ENCODE data around the gene P2RY1.

P2RY1 gene

DNA sequence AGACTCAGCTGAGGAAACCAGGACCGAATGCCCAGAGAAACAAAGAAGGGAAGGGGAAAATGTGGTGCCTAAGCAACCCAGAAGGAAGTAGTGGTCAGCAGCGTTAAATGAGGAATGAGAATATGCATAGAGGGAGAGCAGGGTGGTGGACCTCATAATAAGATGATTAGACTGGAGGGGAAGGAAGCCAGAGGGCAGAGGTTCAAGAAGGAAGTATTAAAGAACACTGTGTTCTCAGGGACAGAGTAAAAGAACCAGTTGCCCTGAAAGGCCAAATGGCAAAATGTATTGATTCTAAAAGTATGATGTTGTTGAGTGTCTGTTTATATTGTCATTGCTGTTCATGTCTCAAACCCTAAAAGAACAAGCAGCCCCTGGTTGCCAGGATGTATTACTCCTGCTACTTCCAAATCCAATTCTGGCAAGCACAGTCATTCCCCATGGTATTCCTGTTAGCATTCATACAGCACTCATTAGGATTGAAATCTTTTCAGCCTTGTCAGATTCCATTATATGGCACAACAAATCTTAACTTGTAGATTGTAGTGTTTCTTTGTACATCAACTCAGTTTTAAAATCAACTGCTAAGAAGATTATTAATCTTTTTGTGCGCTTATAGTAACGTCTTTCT lies 23.4 kb downstream of the P2RY1 start:
- TF ChIP-seq GATA2 (IDR thresholded peaks at IDR 0.05; ENCODE audit: low read depth, low read length) = no peak
- TF ChIP-seq GATA3 (IDR thresholded peaks at IDR 0.05; ENCODE audit: low read depth, low read length) = no peak

DNA sequence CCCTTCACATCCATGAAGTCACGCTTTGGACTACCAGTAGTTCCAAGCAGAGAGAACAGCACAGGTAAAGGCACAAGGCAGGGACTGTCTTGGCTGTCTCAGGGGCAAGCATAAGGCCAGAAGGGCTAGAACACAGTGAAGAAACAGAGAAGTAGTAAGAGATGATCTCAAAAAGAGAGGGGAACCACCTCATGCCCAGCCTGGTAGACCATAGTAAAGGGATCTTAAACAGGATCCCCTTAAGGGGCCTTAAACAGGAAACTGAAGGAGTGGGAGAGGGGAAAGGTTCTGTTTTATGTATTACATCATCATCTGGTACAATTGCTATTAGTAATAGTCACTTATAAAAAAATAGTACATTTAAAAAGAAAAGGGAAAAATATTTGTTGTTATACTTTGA lies 25.8 kb downstream of the P2RY1 start:
- TF ChIP-seq GATA2 (IDR thresholded peaks at IDR 0.05; ENCODE audit: low read depth, low read length) (no peak), GATA3 (IDR thresholded peaks at IDR 0.05; ENCODE audit: low read depth, low read length) (no peak)

DNA sequence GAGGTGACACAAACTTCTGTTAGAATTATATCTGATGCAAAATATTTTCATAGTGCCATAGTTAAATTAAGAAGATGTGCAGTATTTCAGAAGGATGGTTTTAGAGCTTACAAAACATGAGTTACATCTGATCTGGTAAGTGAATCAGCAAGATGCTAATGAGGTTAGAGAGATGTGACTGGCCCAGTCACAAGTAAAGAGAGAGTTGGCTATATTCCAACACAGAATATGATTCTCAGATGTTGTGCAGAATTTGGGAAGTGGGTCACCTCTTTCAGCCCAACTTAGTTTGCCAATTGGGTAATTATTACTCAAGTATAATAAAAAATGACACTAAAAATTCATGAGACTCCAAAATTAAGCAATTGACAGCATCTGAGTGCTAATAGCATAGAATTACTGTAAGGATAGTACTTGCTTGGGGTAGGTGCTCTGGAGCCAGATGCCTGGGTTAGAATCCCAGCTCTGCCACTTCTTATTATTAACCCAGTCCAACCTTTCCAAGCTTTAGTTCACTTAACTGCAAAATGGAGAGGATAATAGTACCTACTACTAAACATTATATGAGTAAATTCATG lies 30.8 kb downstream of the P2RY1 start:
- no peak; the same call in 1 of the 2 replicates for TF ChIP-seq GATA2 (IDR thresholded peaks at IDR 0.05; ENCODE audit: low read depth, low read length)
- TF ChIP-seq GATA3 (IDR thresholded peaks at IDR 0.05; ENCODE audit: low read depth, low read length) = peak; percentile 22; the same call in 1 of the 2 replicates

DNA sequence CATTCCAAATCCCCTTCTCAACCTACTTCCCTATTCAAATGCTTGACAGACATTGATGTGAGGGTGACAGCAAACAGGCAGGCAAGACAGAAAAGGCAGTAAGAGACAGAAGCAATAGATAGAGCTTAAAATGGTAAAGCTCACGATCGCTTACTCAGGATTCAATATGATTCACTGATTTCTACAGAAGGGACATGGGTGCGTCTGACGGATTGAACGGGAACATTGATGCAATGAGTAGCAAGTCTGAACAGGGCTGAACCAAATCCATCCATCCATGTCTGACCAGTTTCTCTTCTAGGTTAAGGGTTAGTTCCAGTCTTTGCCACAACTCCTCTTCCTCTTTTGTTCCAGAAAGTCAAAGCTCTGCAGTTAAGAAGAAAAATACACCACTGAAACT lies 35.1 kb downstream of the P2RY1 start:
- TF ChIP-seq GATA2 (IDR thresholded peaks at IDR 0.05; ENCODE audit: low read depth, low read length) (no peak), GATA3 (IDR thresholded peaks at IDR 0.05; ENCODE audit: low read depth, low read length) (no peak)

DNA sequence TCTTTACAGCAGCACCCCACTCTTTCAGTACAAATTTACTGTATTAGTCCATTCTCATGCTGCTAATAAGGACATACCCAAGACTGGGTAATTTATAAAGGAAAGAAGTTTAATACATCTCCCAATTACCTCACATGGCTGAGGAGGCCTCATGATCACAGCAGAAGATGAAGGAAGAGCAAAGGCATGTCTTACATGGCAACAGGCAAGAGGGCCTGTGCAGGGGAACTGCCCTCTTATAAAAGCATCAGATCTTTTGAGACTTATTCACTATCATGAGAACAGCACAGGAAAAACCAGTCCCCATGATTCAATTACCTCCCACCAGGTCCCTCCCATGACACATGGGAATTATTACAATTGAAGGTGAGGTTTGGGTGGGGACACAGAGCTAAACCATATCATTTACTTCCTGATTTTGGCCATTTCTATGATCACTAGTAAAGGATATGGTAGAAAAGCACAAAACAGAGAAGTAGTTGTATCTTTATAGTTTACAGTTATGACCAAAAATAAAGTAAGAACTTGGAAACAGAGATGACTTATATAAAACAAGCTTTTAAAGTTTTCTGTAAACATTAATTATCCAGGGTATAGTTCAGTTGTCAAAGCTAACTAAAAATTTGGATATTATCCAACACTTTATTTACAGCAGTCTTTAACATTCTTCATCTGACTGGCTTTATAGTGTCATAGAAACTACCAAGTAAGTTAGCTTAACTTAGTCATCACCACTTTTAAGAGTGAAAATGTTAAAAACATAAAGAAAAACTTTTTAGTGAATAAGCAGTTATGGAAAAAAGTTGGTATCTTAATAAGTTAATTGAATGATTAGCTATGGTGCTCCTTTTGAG lies 40.2 kb downstream of the P2RY1 start:
- no peak for TF ChIP-seq GATA3 (IDR thresholded peaks at IDR 0.05; ENCODE audit: low read depth, low read length)
- no peak for TF ChIP-seq GATA2 (IDR thresholded peaks at IDR 0.05; ENCODE audit: low read depth, low read length)

DNA sequence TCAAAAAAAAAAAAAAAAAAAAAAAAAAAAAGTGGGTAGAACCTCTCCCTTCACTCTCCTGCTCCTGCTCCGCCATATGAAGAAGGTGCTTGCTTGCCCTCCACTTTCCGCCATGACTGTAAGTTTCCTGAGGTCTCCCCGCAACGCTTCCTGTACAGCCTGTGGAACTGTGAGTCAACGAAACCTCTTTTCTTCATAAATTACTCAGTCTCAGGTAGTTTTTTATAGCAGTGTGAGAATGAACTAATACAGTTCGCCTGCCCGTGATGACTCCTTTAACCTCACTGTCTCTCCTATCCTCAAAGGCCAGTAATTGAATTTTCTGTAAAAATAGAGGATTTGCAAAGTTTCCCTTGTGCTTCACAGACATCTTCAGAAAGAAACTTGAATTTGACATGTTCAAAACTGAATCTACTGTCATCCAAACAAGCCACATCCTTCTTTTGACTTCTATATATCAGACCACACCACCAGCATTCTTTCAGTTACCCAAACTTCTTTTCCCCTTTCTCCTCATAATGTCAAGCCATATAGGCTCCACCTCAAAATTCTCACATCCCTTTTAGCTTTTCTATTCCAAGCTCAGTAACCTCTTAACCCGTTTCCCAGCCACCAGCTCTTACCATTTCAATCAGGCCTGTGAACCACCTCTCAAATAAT lies 44.3 kb downstream of the P2RY1 start:
- no peak for TF ChIP-seq GATA2 (IDR thresholded peaks at IDR 0.05; ENCODE audit: low read depth, low read length)
- TF ChIP-seq GATA3 (IDR thresholded peaks at IDR 0.05; ENCODE audit: low read depth, low read length) = no peak

DNA sequence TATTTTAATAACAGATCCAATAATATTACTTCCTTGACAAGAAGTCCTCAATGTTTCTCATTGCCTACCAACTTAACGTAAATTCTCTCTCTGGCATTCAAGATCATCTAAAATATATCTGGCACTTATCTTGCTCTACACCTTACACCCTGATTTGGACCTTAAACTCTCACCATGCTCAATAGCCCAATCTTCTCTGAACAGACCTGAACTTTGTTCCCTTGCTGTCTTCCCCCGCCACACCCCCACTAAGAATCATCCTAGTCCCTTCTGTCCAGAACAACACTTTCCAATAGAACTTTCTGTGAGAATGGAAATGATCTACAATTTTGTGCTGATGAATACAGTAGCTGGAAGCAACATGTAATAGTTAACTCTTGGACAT lies 44.9 kb downstream of the P2RY1 start:
- TF ChIP-seq GATA2 (IDR thresholded peaks at IDR 0.05; ENCODE audit: low read depth, low read length) = no peak

DNA sequence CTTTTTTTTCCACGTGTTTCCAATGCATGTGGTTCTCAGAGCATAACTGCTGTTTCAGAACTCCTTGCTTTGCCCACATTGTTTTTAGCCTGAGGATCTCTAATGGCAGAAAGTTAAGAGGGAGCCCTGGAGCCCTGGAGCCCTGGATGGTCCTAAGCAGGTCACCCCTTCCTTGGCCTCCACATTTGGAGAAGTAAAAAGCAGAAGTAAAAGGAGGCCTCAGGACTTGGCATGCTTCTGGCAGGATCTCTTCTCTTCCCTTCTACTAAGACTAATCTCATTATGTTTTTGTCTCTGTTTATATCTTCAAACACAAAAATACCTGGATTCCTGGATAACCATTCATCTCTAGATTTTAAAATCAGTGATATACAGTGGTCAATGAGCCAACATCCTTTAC lies 50.1 kb downstream of the P2RY1 start:
- TF ChIP-seq GATA3 (IDR thresholded peaks at IDR 0.05; ENCODE audit: low read depth, low read length) = no peak
- no peak for TF ChIP-seq GATA2 (IDR thresholded peaks at IDR 0.05; ENCODE audit: low read depth, low read length)
